Lung (tissue), 12 donors: Measurements from ENCODE around the gene NFX1. TPM values are rescaled to one million over a fixed set of nuclear protein-coding genes. Genes with fewer than 3 reads are reported as not detected.

ENCODE experiments used
- ATAC-seq: fragments of 200-7000 bp; cut with Tn5 transposase; one replicate; pipeline ENCODE4 v1.9.1; 2020; ENCODE audit warnings: moderate number of reproducible peaks; ENCODE audit not compliant: insufficient read depth, low FRiP score
- DNase-seq, 3 donors: peaks; one replicate each; pipeline ENCODE4 v3.0.0-alpha.2; 2013 to 2017
- H3K27ac ChIP-seq, 2 donors: one replicate each; pipeline ENCODE4 v1.5.1; 2013; ENCODE audit warnings: mild to moderate bottlenecking in 2 of 2, moderate library complexity in 2 of 2, control low read depth in 1 of 2, inconsistent platforms in 1 of 2, low read depth in 1 of 2, low read length in 1 of 2
- H3K27me3 ChIP-seq, 3 donors: one replicate each; pipeline ENCODE4 v1.5.1; 2013; ENCODE audit warnings: low read length in 2 of 3; ENCODE audit not compliant: control insufficient read depth in 3 of 3, insufficient read depth in 3 of 3
- H3K36me3 ChIP-seq, 4 donors: one replicate each; pipeline ENCODE4 v1.5.1; 2013; ENCODE audit warnings: low read length in 4 of 4, mild to moderate bottlenecking in 1 of 4, moderate library complexity in 1 of 4; ENCODE audit not compliant: control insufficient read depth in 4 of 4, insufficient read depth in 4 of 4
- H3K4me1 ChIP-seq, 5 donors: one replicate each; pipeline ENCODE4 v1.5.1; 2013; ENCODE audit warnings: low read length in 5 of 5, mild to moderate bottlenecking in 2 of 5, moderate library complexity in 1 of 5; ENCODE audit not compliant: control insufficient read depth in 5 of 5, insufficient read depth in 5 of 5
- H3K4me3 ChIP-seq: one replicate; pipeline ENCODE4 v1.5.1; 2013; ENCODE audit warnings: mild to moderate bottlenecking, control low read depth, moderate library complexity
- H3K9ac ChIP-seq, 2 donors: one replicate each; pipeline ENCODE4 v1.5.1; 2013; ENCODE audit warnings: low read length in 2 of 2, control low read depth in 1 of 2; ENCODE audit not compliant: insufficient read depth in 1 of 2
- H3K9me3 ChIP-seq, 4 donors: one replicate each; pipeline ENCODE4 v1.5.1; 2013; ENCODE audit warnings: low read length in 3 of 4, mild to moderate bottlenecking in 1 of 4, moderate library complexity in 1 of 4; ENCODE audit not compliant: control insufficient read depth in 4 of 4, insufficient read depth in 3 of 4
- WGBS, 2 donors: extraction: QIAGEN DNeasy Blood & Tissue Kit; methylation state at CpG; one replicate each; pipeline ENCODE4 v1.1.7; 2013; 5-methylcytosine and 5-hydroxymethylcytosine counted together
- polyA plus RNA-seq, 2 donors: library from polyadenylated mRNA; stranded (reverse); fragments of 200-250 nt; gene quantifications; one replicate each; pipeline ENCODE4 v1.2.1, GENCODE V29; 2013
- total RNA-seq, 2 donors: library from RNA; depleted of rRNA in 1 of 2; stranded (reverse); fragments of >200 nt in 1 of 2; gene quantifications; one replicate each; pipeline ENCODE4 v1.2.1, GENCODE V29; 2014 to 2021
- TF ChIP-seq, protein P1 (sequence below): IDR thresholded peaks from 2 replicates; pipeline ENCODE4 v1.5.1; 2012; ENCODE audit warnings: mild to moderate bottlenecking; ENCODE audit errors: control extremely low read depth, extremely low read depth
- donor health status: control.
- donor health status: control.
- donor health status: Bipolar disorder and iron deficiency.
- donor health status: healthy.
- donor health status: DM: yes; HTN: yes; CAD: no.

The NFX1 gene
- total and polyA plus RNA-seq, 4 donors, result 13.1 to 43.4 (median 26.3) TPM

DNA sequence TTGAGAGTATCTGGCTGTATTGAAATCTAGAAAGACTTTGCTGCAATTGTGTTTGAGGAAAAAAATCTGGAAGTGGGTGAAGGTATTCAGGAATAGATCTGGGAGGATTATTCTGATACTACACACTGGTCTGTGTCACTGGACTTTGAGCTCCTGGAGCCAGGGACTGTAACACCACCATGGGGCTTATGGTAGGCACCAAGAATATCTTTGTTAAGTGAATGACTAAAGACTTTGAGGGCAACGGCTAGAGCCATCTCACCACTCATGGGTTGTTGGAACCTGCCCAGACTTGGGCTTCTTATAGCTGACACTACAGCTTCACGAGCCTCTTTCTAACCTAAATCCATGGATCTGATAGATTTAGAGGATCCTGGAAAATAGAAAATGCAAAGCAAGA is 10.2 kb downstream of the NFX1 start:
- DNase-seq (no peak), ATAC-seq (no peak)
- 83 to 87% methylated on average over 2 of the region's 2 CpGs for WGBS, 2 donors
- TF ChIP-seq, protein P1, sequence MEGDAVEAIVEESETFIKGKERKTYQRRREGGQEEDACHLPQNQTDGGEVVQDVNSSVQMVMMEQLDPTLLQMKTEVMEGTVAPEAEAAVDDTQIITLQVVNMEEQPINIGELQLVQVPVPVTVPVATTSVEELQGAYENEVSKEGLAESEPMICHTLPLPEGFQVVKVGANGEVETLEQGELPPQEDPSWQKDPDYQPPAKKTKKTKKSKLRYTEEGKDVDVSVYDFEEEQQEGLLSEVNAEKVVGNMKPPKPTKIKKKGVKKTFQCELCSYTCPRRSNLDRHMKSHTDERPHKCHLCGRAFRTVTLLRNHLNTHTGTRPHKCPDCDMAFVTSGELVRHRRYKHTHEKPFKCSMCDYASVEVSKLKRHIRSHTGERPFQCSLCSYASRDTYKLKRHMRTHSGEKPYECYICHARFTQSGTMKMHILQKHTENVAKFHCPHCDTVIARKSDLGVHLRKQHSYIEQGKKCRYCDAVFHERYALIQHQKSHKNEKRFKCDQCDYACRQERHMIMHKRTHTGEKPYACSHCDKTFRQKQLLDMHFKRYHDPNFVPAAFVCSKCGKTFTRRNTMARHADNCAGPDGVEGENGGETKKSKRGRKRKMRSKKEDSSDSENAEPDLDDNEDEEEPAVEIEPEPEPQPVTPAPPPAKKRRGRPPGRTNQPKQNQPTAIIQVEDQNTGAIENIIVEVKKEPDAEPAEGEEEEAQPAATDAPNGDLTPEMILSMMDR, result no peak
- Histone ChIP-seq H3K36me3 (peaks cover 31 to 56% (median 38%) of the 10 kb centered on the region in 4 donors), H3K27me3 (no peaks in the 10 kb centered on the region), H3K4me3 (no peak overlapping the region), H3K4me1 (peaks cover 0 to 16% (median 6%) of the 10 kb centered on the region in 5 donors), H3K9ac (no peak overlapping the region), H3K9me3 (no peaks in the 10 kb centered on the region), H3K27ac (peak overlapping the region in 1 of 2 donors; percentile 51)

DNA sequence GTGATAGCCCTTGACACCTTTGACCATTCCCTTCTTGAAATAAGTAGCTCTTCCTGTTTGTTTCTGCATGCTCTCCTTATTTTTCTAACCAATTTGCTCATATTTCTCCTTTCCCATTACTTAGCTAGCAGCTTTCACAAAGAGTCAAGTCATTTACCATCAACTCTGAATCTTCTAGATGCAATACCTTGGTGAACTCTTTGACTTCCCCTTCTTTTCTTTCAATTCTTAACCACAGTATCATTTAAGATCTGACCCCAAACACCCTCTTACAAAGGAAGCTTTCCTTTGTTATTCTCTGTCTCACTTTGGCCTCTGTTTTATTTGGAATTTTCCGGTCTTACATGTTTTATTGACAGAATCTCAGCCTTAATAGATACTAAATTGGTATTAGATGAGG is 14.0 kb downstream of the NFX1 start:
- TF ChIP-seq, protein P1, result no peak
- H3K36me3 ChIP-seq, result peaks cover 35 to 64% (median 55%) of the 10 kb centered on the region in 4 donors
- H3K27ac ChIP-seq, result no peak overlapping the region
- no peak for ATAC-seq
- no peak for DNase-seq
- WGBS, 2 donors, result 87 to 88% methylated on average over 1 of the region's 1 CpG
- H3K9me3 ChIP-seq, result no peaks in the 10 kb centered on the region
- H3K4me3 ChIP-seq, result no peak overlapping the region
- H3K4me1 ChIP-seq, result peaks cover 0 to 9% (median 0%) of the 10 kb centered on the region in 5 donors
- no peak overlapping the region for H3K9ac ChIP-seq
- no peaks in the 10 kb centered on the region for H3K27me3 ChIP-seq

- 83 to 89% methylated on average over 3 of the region's 3 CpGs for WGBS, 2 donors
- TF ChIP-seq, protein P1, result no peak
- Histone ChIP-seq H3K4me3 (no peak overlapping the region), H3K27ac (peak overlapping the region in 1 of 2 donors; percentile 41), H3K4me1 (peaks cover 0 to 4% (median 0%) of the 10 kb centered on the region in 5 donors), H3K9me3 (no peaks in the 10 kb centered on the region), H3K27me3 (no peaks in the 10 kb centered on the region), H3K9ac (no peak overlapping the region), H3K36me3 (peaks cover 35 to 64% (median 52%) of the 10 kb centered on the region in 4 donors)
- no peak for DNase-seq
- no peak for ATAC-seq
These were observed 15.7 kb downstream of the NFX1 start for GRCh38 chr9:33306037-33306436.

- no peak overlapping the region for H3K4me3 ChIP-seq
- ATAC-seq, result no peak
- H3K36me3 ChIP-seq, result peaks cover 37 to 64% (median 54%) of the 10 kb centered on the region in 4 donors
- H3K27me3 ChIP-seq, result no peaks in the 10 kb centered on the region
- H3K9me3 ChIP-seq, result no peaks in the 10 kb centered on the region
- peaks cover 0 to 4% (median 0%) of the 10 kb centered on the region in 5 donors for H3K4me1 ChIP-seq
- no peak overlapping the region for H3K27ac ChIP-seq
- no peak for DNase-seq
- WGBS, 2 donors, result 77 to 81% methylated on average over 1 of the region's 1 CpG
- no peak overlapping the region for H3K9ac ChIP-seq
- TF ChIP-seq, protein P1, result no peak
These were observed 16.8 kb downstream of the NFX1 start for GRCh38 chr9:33307067-33307466.
